ENCODE data around the gene RIPOR3. TPM values are rescaled to one million over a fixed set of nuclear protein-coding genes. Genes with fewer than 3 reads are reported as not detected.

Gene RIPOR3
- total RNA-seq, 1 experiment from 2014 or later: 0.46 TPM

DNA sequence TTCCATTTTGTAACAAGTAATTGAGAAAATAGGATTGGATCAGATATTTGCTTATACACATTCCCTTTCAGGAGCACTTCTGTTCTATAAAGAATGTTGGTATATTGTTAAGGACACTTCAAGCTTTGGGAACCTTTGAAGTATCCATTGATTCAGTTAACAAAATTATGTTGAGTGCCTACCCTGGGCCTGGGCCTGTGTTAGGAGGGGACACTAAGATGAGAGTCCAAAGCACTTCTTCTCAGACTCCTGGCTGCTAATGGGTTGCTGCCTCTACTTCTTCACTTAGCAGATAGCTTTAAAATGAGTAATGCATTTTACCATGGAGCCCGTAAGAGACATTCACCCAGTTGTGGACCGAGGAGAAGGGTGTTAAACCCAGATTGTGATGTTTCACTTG, 140.8 kb downstream of the RIPOR3 start:
- WGBS (ENCODE audit: extremely low coverage, insufficient read length, low lambda C conversion rate): no CpG with 5 or more reads among the region's 2 CpGs
- Histone ChIP-seq H4K91ac (ENCODE audit: insufficient read length, low read depth, low read length) (no peak overlapping the region), H3K18ac (ENCODE audit: insufficient read length, low read depth, low read length) (no peak overlapping the region), H3K56ac (ENCODE audit: insufficient read length, low read depth, low read length) (no peak overlapping the region), H3K23me2 (ENCODE audit: insufficient read length, low read depth, low read length, poor library complexity, severe bottlenecking) (no peaks in the 10 kb centered on the region), H3K9me3 (ENCODE audit: control insufficient read depth, low read depth, low read length) (no peaks in the 10 kb centered on the region), H3K79me1 (ENCODE audit: insufficient read depth, low read depth, low read length, poor library complexity, severe bottlenecking) (no peaks in the 10 kb centered on the region), H2BK20ac (ENCODE audit: low read depth, low read length, poor library complexity, severe bottlenecking) (no peak overlapping the region), H3K27me3 (ENCODE audit: insufficient read depth, low read length) (no peaks in the 10 kb centered on the region), H3K4me2 (ENCODE audit: insufficient read depth, insufficient read length, low read length) (no peak overlapping the region), H3K27ac (ENCODE audit: insufficient read length, low read depth, low read length) (no peak overlapping the region), H4K8ac (replicated peaks; ENCODE audit: insufficient read length, low read depth, low read length) (no peak overlapping the region), H2BK120ac (ENCODE audit: low read depth, low read length, poor library complexity, severe bottlenecking) (no peak overlapping the region), H2AFZ (ENCODE audit: low read length) (no peak overlapping the region), H3K79me2 (ENCODE audit: insufficient read depth, low read length) (no peaks in the 10 kb centered on the region), H2BK15ac (ENCODE audit: low read depth, low read length) (no peak overlapping the region), H2BK12ac (ENCODE audit: insufficient read length, low read depth, low read length) (no peak overlapping the region), H3K4ac (ENCODE audit: low read depth, low read length) (no peak overlapping the region), H4K5ac (ENCODE audit: insufficient read length, low read depth, low read length) (no peak overlapping the region), H3K9ac (ENCODE audit: extremely low read depth, insufficient read length, low read length) (no peak overlapping the region), H2AK5ac (ENCODE audit: insufficient read length, low read length) (no peak overlapping the region), H4K20me1 (ENCODE audit: control insufficient read depth, insufficient read depth, insufficient read length) (no peaks in the 10 kb centered on the region), H3K23ac (ENCODE audit: insufficient read length, low read depth, low read length) (no peak overlapping the region), H3K14ac (ENCODE audit: insufficient read depth, low read length) (no peak overlapping the region), H3T11ph (ENCODE audit: low read length) (no peak overlapping the region), H3K4me1 (ENCODE audit: insufficient read depth, low read length) (no peaks in the 10 kb centered on the region), H2BK5ac (ENCODE audit: insufficient read length, low read length) (no peak overlapping the region)
- H3K27ac Mint-ChIP-seq: no peak overlapping the region
- no peak overlapping the region for H3K4me3 Mint-ChIP-seq
- no peaks in the 10 kb centered on the region for H3K36me3 Mint-ChIP-seq (ENCODE audit: insufficient read depth in 1 of 3, low read depth in 3 of 3)
- H3K9me3 Mint-ChIP-seq: no peaks in the 10 kb centered on the region
- DNase-seq: no peak
- no peaks in the 10 kb centered on the region for H3K27me3 Mint-ChIP-seq (ENCODE audit: low read depth)
- peaks cover 4 to 11% of the 10 kb centered on the region in 2 experiments for H3K4me1 Mint-ChIP-seq
- TF ChIP-seq, protein P1, sequence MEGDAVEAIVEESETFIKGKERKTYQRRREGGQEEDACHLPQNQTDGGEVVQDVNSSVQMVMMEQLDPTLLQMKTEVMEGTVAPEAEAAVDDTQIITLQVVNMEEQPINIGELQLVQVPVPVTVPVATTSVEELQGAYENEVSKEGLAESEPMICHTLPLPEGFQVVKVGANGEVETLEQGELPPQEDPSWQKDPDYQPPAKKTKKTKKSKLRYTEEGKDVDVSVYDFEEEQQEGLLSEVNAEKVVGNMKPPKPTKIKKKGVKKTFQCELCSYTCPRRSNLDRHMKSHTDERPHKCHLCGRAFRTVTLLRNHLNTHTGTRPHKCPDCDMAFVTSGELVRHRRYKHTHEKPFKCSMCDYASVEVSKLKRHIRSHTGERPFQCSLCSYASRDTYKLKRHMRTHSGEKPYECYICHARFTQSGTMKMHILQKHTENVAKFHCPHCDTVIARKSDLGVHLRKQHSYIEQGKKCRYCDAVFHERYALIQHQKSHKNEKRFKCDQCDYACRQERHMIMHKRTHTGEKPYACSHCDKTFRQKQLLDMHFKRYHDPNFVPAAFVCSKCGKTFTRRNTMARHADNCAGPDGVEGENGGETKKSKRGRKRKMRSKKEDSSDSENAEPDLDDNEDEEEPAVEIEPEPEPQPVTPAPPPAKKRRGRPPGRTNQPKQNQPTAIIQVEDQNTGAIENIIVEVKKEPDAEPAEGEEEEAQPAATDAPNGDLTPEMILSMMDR (conservative IDR thresholded peaks at IDR 0.05): no peak
